ENCODE results near the gene SRGAP1. TPM values are rescaled to one million over a fixed set of nuclear protein-coding genes. Genes with fewer than 3 reads are reported as not detected.

Gene SRGAP1
- total and polyA plus RNA-seq, 4 donors: 1.8 to 12.4 (median 6.2) TPM

DNA sequence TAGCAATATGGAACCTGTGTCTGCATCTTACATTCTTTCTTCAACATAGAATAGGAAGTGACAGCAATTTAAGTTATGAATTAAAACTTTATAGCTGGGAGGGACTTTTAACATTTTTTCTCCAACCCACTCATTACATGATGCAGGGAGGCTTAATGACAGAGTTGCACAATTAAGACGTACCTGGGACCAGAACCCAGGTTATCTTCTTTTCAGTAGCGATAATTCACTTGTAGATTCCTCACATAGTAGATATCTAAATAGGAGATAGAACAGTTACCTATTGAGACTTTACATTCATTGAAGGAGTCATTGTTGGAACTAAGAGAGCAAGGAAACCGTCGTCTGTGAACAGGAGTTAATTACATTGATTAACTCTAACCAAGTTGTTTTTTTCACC, 5.1 kb downstream of the SRGAP1 start:
- Histone ChIP-seq H3K9ac (ENCODE audit: insufficient read depth in 1 of 2, low read length in 2 of 2) (no peak overlapping the region), H3K36me3 (ENCODE audit: control insufficient read depth in 4 of 4, insufficient read depth in 4 of 4, low read length in 4 of 4) (no peaks in the 10 kb centered on the region), H3K4me3 (no peak overlapping the region), H3K27me3 (ENCODE audit: control insufficient read depth in 3 of 3, insufficient read depth in 3 of 3, low read length in 2 of 3) (no peaks in the 10 kb centered on the region), H3K27ac (ENCODE audit: low read depth in 1 of 2, low read length in 1 of 2) (no peak overlapping the region), H3K4me1 (ENCODE audit: control insufficient read depth in 5 of 5, insufficient read depth in 5 of 5, low read length in 5 of 5) (peaks cover 2 to 24% (median 14%) of the 10 kb centered on the region in 5 donors), H3K9me3 (ENCODE audit: control insufficient read depth in 4 of 4, insufficient read depth in 3 of 4, low read length in 3 of 4) (no peaks in the 10 kb centered on the region)
- ATAC-seq (ENCODE audit: insufficient read depth, low FRiP score) (no peak), DNase-seq (no peak)
- WGBS, 2 donors: 90 to 92% methylated on average over 4 of the region's 4 CpGs
- TF ChIP-seq, protein P1, sequence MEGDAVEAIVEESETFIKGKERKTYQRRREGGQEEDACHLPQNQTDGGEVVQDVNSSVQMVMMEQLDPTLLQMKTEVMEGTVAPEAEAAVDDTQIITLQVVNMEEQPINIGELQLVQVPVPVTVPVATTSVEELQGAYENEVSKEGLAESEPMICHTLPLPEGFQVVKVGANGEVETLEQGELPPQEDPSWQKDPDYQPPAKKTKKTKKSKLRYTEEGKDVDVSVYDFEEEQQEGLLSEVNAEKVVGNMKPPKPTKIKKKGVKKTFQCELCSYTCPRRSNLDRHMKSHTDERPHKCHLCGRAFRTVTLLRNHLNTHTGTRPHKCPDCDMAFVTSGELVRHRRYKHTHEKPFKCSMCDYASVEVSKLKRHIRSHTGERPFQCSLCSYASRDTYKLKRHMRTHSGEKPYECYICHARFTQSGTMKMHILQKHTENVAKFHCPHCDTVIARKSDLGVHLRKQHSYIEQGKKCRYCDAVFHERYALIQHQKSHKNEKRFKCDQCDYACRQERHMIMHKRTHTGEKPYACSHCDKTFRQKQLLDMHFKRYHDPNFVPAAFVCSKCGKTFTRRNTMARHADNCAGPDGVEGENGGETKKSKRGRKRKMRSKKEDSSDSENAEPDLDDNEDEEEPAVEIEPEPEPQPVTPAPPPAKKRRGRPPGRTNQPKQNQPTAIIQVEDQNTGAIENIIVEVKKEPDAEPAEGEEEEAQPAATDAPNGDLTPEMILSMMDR (IDR thresholded peaks at IDR 0.05; ENCODE audit: control extremely low read depth, extremely low read depth): no peak

GRCh38 chr12:63853978-63854377, 9.5 kb downstream of the SRGAP1 start:
- no peaks in the 10 kb centered on the region for H3K27me3 ChIP-seq (ENCODE audit: control insufficient read depth in 3 of 3, insufficient read depth in 3 of 3, low read length in 2 of 3)
- DNase-seq (no peak), ATAC-seq (ENCODE audit: insufficient read depth, low FRiP score) (no peak)
- no peak overlapping the region for H3K4me3 ChIP-seq
- H3K36me3 ChIP-seq (ENCODE audit: control insufficient read depth in 4 of 4, insufficient read depth in 4 of 4, low read length in 4 of 4): no peaks in the 10 kb centered on the region
- peaks cover 0 to 7% (median 2%) of the 10 kb centered on the region in 5 donors for H3K4me1 ChIP-seq (ENCODE audit: control insufficient read depth in 5 of 5, insufficient read depth in 5 of 5, low read length in 5 of 5)
- TF ChIP-seq, protein P1 (IDR thresholded peaks at IDR 0.05; ENCODE audit: control extremely low read depth, extremely low read depth): no peak
- no peaks in the 10 kb centered on the region for H3K9me3 ChIP-seq (ENCODE audit: control insufficient read depth in 4 of 4, insufficient read depth in 3 of 4, low read length in 3 of 4)
- no peak overlapping the region for H3K9ac ChIP-seq (ENCODE audit: insufficient read depth in 1 of 2, low read length in 2 of 2)
- no peak overlapping the region for H3K27ac ChIP-seq (ENCODE audit: low read depth in 1 of 2, low read length in 1 of 2)

- no peaks in the 10 kb centered on the region for H3K9me3 ChIP-seq (ENCODE audit: control insufficient read depth in 4 of 4, insufficient read depth in 3 of 4, low read length in 3 of 4)
- no peak for DNase-seq
- peaks cover 0 to 2% (median 0%) of the 10 kb centered on the region in 5 donors for H3K4me1 ChIP-seq (ENCODE audit: control insufficient read depth in 5 of 5, insufficient read depth in 5 of 5, low read length in 5 of 5)
- WGBS, 2 donors: 95 to 100% methylated on average over 3 of the region's 3 CpGs
- no peak overlapping the region for H3K9ac ChIP-seq (ENCODE audit: insufficient read depth in 1 of 2, low read length in 2 of 2)
- no peaks in the 10 kb centered on the region for H3K27me3 ChIP-seq (ENCODE audit: control insufficient read depth in 3 of 3, insufficient read depth in 3 of 3, low read length in 2 of 3)
- H3K27ac ChIP-seq (ENCODE audit: low read depth in 1 of 2, low read length in 1 of 2): no peak overlapping the region
- no peaks in the 10 kb centered on the region for H3K36me3 ChIP-seq (ENCODE audit: control insufficient read depth in 4 of 4, insufficient read depth in 4 of 4, low read length in 4 of 4)
- H3K4me3 ChIP-seq: no peak overlapping the region
- TF ChIP-seq, protein P1 (IDR thresholded peaks at IDR 0.05; ENCODE audit: control extremely low read depth, extremely low read depth): no peak
- no peak for ATAC-seq (ENCODE audit: insufficient read depth, low FRiP score)
Observed at GRCh38 chr12:63855299-63855698, 10.8 kb downstream of the SRGAP1 start.

All from lung (tissue), 12 donors.